Cerebellar nuclear complex (tissue), 1 donor: ENCODE measurements around the gene SLC39A1.

Source experiments
- DNase-seq, 2 experiments: peaks; one replicate each; lab custom pipeline; 2025; lab: John Stamatoyannopoulos, UW

SLC39A1 gene

DNA sequence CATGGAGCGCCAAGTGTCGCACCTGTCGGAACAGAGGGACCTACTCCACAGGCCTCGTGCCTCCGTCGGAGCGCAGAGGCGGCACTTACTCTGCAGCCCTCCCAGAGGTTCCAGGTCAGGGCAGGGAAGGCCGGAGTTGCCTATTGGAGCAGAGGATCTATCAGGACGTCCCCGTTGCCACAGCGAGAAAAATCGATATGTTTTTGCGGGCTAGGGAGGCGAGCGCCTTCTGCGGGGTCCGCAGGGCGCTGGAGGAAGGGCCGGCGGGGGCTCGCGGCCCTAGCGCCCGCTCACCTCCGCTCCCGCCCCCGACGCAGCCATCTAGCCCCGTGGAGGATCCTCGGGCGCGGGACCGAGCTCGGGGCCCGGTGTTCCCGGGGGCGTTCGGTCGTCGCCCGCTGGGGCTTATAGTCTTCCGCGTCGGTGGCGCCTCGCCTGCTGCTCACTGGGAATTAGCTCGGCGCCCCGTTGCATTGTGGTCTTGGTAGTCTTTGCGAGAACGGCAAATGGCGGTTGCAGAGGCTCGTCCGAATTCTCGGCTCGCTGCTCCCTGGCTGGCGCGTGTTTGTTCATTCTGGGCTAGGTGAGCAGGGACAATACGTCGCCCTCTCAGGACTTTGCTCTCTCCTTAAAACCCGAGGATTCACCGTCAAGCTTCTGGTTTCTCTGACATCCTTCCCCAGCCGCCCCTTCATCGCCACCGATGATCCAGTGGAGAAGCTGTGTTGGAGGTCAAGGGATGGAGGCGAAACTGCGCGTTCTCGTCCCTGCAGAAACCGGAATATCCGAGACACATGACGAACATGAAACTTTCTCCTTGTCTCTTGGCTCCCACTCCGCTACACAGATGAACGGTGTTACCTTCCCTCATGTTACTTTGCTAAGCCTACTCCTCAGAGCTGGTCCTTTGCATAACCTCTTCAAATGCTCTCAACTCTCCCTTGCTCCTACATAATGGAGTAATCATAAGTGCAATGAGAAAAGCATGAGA, 14.2 kb upstream of the SLC39A1 start, which contains the start of gene JTB:
Gene JTB (minus strand): TSS at position 425 of the 991 bp plus-strand sequence. CDS start 422 bp downstream, at position 3.
- DNase-seq = peak in 1 of 2 experiments; percentile 69

DNA sequence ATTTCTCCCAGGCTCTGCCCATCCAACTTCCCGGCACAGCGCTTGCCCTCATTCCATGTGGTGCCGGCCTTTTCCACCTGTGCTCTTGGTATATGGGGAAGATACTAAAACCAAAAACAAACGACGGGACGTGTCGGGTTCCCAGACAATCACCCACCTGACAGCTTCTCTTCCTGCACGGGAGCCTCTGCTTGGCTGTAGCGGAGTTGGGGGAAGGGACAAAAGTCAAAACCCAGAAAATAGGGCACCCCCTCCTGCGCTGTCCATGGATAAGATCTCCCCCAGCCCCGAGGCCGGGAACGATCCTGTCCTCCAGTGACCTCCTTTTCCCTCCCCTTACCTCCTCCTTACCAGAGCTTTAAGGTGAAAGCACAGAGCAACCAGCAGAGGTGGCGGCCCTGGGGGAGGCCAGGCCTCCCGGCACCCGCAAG, 13.5 kb upstream of the SLC39A1 start:
- DNase-seq = no peak

DNA sequence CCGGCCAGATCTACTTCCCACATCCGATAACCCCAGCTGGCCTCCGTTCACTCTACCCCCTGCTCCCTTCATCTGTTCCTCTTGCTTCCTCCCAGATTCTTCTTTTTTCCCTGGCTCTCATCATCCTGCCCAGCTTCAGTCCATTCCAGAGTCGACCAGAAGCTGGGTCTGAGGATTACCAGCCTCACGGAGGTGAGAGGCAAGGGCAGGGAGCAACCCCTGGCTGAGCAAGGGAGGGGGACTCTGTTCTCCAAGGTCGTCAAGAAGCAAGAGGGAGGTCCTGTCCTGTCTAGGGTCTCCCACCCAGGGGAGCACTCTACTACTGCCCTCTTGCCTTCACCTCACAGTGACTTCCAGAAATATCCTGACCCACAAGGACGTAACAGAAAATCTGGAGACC, 10.2 kb upstream of the SLC39A1 start:
- no peak for DNase-seq

DNA sequence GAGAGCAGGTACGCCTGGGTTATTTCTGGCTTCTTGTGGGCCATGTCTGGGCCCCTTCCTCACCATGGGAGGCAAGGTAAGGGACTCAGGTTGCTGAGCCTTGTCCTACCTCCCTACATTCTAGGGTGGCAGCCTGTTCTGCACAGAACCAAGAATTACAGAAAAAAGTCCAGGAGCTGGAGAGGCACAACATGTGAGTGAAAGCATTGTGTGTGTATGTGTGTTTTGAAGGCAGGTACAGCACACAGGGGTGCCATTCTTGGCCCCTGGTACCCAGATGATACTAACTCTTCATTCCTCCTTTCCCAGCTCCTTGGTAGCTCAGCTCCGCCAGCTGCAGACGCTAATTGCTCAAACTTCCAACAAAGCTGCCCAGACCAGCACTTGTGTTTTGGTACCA, 9.7 kb upstream of the SLC39A1 start:
- DNase-seq = no peak

DNA sequence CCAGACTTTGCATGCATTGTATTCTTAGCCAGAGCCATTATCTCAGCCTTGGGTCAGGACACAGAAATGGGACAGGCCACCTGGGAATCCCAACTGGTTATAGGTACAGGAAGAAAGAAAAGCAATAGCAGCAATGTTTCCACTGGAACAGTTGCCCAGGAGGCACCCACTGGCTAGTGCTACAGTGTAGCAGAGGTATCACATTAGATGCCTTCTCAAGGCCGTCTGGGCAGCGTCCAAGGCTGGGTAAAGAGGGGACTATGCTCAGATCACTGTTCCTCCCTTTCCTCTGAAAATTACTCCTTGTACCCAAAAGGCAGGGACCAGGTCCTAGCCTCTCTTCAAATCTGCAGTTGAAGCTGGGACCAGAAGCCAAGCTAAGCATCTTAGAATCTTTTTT, 7.0 kb upstream of the SLC39A1 start:
- DNase-seq = no peak

DNA sequence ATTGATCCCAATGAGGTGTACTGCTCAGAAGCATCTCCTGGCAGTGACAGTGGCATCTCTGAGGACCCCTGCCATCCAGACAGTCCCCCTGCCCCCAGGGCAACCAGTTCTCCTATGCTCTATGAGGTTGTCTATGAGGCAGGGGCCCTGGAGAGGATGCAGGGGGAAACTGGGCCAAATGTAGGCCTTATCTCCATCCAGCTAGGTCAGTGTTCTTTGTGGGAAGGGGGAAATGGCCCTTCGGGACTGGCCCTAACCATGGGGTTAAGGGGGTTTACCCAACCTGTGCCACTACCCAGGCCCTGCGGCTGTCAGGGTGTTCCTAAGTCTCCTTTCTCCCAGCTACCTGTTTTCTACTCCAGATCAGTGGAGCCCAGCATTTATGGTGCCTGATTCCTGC, 5.6 kb upstream of the SLC39A1 start:
- no peak for DNase-seq

DNA sequence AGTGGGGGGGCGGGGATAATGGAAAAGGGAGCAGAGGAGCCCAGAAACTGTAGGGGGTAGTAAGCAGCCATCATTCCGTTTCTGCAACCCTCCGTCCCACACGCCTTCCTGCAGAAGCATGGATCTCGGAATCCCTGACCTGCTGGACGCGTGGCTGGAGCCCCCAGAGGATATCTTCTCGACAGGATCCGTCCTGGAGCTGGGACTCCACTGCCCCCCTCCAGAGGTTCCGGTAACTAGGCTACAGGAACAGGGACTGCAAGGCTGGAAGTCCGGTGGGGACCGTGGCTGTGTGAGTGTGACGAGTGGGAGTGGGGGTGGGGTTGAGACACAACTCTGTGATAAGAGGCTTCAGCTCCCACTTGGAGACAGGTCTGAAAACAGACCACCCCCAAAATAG, 5.1 kb upstream of the SLC39A1 start:
- no peak for DNase-seq

DNA sequence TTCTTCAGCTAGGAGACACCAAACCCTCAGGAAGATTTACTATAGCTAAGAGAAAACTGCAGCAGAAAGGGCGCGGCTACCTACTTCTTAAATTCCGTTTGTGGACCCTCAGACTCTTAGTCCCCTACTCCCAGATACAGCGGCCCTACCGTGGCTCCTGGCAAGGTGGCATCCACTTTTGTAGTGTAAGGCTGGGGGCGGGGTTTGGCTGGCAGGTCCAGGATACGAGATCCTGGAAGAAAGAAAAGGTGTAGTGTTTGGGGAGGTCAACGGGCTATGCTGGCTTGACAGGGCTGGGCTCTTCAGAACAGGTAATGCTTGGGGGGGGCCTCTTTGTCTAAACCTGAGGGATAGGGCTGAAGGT, 4.6 kb upstream of the SLC39A1 start:
- no peak for DNase-seq

DNA sequence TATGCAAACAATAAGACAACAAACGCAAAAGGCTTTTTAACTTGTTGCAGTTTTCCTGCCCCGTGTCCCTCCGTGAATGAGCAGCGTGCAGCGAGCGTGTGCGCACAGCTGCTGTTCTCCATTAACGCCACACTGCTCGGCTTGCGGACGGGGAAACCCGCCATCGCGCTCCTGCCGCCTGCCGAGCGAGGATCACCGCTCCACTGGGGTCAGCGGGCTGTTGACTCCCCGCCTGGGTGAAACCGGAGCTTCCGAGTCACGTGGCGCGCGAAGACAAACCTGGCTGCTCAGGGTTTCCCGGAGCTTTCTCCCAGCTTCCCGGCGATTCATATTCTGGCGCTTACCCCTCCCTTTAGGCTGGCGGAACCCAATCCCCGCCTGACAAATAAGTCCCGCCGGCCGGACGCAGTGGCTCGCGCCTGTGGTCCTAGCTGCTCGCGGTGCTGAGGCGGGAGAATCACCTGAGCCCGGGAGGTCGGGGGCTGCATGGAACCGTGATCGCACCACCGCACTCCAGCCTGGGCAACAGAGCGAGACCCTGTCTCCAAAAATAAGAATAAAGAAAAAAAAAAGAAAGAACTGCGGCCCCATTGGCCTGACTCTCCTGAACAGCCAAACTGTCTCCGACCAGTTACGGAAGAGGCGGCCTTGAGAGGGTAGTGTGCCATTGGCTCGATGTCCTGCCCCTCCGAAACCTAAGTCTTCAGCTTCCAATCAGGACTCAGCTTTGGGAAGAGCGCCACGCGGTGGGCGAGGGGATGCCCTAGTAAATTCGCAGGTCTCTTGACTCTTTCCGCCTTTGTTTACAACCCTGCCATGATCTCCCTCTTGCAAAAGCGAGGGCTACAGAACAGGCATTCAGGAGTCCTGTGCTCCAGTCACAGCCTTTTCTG, 4.0 kb upstream of the SLC39A1 start, which contains the start of gene CREB3L4:
Gene CREB3L4 (plus strand): TSS at position 796 of the 893 bp plus-strand sequence. CDS start 624 bp downstream, outside the sequence.
- peak; percentile 81 to 97 for DNase-seq

DNA sequence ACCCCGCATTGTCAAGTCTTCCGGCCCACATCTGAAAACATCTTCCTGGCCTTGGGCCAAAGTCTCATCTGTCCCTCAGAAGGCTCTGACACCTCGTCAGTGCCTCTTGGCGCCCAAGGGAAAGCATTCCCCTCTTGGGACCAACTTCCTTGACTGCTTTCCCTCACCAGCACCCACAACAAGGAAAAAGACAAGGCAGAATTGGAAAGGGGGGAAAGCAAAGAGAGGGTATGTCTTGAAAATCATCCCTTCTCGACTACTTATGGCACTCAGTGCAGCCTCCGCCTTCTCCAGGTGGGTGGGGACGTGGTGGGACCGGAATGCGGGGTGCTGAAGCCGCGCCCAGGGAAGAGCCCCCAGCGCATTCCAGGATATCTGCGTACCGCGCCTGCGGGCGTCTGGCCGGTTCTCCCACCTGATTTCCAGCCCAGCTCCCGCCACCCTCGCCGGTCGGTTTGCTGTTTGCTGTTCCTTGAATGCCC, 554 bp upstream of the SLC39A1 start:
- DNase-seq = no peak

DNA sequence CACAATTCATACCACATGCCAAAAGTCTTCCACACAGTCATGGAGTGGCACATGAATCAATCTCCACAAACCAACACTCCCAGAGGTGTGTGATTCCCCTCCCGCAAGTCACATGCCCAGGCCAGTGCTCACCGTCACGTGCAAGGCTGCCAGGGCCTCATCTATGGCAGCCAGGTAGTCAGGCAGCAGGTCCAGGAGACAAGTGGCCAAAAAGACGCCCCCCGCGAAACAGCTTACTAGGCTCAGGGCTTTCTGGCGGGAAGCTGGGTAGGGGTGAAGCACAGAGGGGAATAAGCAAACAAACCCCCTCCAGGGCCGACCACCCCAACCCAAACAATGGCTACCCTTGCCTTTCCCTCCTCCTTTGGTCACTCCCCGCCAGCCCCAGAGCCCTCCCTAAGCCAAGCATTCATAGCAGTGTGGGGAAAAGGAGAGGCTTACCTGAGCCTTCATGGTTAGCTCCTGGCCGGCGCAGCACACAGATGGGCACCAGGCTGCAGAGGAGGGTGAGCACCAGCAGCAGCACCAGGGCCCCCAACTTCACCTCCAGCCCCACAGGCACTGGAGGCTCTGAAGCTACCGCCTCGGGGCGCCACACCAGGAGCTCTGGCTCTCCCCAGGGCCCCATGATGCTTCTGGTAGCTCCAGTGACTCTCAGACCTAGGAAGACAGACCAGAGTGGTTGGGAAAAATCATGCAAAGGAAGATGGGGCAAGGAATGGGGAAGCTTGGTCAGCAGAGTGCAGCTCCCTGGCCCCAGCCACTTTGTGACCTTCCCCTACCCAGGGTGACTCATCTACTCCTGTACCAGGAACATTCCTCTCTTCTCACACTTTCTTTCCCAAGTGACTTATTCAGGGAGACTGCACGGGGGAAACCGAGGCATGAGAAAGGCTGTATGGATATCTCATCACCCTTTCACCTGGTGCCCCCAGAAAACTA, 978 bp downstream of the SLC39A1 start:
- DNase-seq = no peak

DNA sequence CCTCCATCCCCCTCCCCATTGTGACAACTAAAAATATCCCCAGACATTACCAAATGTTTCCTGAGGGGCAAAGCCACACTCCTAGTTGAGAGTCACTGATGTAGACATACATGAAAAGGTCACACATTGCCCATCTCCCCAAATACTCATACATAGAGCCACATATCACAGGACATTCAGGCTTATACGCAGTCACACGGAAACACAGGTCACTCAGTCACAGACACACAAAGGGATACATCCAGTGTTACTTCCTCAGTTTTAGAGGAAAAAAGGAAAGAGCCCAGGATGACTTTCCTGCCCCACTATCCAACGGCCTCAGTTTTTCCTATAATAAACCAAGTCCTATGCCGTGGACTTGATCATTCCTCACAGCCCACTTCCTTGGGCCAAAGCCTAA, 1.9 kb downstream of the SLC39A1 start:
- DNase-seq = no peak

DNA sequence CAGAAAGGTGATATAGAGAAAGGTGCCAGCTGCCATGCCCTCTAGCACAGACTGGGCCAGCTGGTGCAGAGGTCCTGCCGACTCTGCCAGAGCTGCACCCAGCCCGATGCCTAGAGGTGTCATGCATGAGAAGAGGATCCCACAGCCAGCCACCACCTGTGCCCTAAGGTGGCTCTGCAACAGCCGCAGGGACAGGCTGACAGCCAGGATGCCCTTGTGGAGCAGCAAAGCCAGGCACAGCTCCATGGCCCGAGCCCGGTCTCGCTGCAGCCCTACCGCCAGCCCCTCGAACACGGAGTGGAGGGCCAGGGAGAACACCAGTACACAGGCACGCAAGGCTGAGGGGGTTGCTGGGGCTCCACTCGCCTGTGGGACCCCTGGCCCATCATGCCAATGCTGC, 3.1 kb downstream of the SLC39A1 start:
- DNase-seq = no peak

DNA sequence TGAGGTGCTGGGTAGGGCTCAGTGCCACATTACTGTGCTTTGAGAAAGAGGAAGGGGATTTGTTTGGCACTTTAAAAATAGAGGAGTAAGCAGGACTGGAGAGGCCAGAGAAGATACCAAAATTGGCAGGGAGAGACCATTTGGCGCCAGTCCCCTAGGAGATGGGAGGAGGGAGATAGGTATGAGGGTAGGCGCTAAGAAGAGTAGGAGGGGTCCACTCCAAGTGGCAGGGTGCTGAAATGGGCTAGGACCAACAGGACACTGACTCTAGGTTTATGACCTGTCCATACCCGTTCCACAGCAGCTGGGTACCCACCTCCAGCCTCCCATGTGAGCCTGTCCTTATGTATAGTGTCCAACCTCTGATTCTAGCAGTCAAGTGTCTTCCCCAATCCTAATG, 3.9 kb downstream of the SLC39A1 start:
- DNase-seq = no peak

DNA sequence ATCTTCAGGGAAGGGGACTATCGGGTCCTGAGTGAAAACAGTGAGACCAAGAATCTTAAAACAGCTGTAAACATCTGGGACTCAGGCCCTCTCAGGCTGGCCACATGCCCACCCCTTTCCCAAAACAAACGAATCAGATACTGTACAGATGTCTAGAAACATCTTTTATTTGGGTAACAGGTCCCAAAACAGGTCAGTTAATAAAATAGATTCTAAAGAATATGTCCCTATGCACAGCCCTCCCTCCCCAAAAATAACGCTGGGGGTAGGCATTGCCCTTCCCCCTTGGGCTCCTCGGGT, 4.4 kb downstream of the SLC39A1 start:
- no peak for DNase-seq

DNA sequence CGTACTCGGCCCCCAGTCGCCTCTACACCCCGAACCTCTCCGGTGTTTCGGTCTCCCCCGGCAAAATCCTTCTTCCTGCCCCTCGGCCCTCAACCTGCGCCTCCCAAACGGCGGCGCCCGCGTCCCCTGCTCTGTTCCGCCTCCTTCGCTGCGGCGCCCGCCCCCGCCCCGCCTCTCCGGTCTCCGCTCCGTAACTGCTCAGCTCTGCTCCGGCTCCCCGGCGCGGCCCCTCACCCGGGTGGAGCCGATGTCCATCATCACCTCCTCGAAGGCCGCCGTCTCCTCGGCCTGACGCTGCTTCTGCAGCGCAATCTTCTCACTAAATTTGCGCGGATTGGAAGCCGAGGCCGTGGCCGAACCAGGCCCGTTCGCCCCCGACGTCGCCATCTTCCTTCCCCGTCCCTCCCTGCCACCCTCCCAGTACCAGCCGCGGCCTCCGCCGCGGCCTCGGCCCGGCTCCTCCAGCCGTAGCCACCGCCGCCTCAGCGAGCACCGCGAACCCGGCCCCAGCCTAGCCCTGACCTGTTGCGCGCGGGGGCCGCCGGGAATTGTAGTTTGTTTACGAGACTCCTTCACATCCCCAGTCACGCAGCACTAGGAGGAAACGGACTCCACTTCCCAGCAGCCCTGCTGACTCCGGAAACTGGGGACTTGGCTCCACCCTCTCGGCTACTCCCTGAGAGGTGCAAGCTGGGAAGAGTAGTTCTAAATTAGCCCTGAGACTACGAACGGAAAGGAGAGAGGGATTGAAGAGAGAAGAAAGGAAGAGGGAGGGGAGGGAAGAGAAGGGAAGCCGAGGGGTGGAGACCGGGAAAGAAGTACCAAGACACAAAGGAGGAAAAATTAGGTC, 5.0 kb downstream of the SLC39A1 start, which contains the start of gene CRTC2:
Gene CRTC2 (minus strand): TSS at position 502 of the 850 bp plus-strand sequence. CDS start 115 bp downstream, at position 387.
- peak; percentile 94 to 99 for DNase-seq

DNA sequence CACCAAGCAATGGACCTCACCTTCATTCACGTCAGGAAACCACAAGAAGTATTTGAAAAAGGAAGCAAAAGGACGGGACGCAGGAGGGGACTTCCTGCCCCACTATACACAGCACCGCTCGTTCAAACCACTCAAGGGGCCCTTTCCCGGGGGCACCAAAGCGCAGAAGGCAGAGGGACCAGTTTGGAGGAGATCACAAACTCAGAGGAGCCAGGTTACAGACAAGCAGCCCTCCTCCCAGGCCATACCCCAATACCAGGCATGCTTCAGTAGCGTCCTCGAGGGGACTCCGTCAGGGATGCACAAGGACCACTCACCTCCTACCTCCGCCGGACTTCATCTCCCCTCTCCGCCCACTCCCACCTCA, 5.6 kb downstream of the SLC39A1 start:
- DNase-seq = no peak

DNA sequence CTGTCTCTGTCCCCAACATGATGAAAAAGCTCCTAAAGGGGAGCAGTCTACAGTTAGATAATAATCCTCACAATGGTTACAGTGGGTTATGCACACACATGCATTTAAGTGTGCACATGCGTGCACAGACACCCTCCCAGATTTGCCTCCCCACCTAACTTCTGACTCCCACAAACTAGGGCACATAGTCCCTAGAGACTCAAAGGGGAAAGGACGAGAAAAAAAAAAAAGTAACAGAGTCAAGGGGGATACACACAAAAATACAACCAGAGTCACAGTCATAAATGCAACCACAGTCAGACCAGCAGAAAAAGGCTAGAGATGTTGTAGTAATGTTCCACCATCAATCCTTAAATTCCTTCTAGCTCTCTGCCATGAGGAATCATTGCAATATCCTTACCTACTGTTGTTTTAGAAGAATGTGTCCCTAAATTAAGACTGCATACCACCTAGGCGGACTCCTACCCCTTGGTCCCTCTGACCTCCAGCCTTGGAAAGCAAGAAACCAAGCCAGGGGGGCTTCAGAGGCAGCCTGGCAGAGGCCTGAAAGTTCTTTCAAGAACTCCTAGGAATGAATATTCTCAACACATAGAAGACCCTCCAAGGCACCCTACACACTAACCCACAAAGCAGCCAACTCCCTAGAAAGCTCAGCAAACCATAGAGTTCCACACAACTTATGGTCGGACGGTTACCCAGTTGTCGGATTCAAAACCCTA, 6.2 kb downstream of the SLC39A1 start:
- DNase-seq = no peak

DNA sequence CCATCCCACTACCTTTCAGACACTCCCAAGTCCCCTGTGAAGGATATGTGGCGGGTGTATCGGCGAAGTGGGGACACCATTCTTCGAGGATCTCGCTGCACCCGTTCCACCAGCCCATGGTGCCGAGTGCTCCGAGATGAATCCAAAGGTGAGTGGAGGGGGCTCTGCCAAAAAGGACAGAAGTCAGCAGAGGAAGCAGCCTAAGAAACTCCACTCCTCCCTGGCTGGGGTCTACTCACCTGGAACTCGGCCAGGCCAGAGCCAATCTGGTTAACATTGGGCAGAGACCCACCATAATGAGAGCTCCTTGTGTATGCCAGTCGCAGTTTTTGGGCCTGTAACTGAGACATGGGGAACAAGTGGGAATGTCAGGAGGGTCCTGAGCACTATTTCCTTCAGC, 8.5 kb downstream of the SLC39A1 start:
- DNase-seq = no peak
